NCI-H2196 (cell line): ENCODE measurements around the gene TMEM150C.
"Not testable (repeated sequence)": the region's sequence is repeated elsewhere in the genome, so short reads cannot be mapped to it uniquely, and the experiment has no call there.

ENCODE experiments used
- DNase-seq: peaks from one replicate; lab custom pipeline; 2025; ENCODE audit not compliant: unreplicated experiment; lab: John Stamatoyannopoulos, UW

TMEM150C gene

GRCh38 chr4:82479562-82479961 is 82.2 kb downstream of the TMEM150C start:
- no peak for DNase-seq

GRCh38 chr4:82477469-82477868 is 84.3 kb downstream of the TMEM150C start:
- DNase-seq = not testable (repeated sequence)

GRCh38 chr4:82475931-82476330 is 85.9 kb downstream of the TMEM150C start:
- not testable (repeated sequence) for DNase-seq

DNA sequence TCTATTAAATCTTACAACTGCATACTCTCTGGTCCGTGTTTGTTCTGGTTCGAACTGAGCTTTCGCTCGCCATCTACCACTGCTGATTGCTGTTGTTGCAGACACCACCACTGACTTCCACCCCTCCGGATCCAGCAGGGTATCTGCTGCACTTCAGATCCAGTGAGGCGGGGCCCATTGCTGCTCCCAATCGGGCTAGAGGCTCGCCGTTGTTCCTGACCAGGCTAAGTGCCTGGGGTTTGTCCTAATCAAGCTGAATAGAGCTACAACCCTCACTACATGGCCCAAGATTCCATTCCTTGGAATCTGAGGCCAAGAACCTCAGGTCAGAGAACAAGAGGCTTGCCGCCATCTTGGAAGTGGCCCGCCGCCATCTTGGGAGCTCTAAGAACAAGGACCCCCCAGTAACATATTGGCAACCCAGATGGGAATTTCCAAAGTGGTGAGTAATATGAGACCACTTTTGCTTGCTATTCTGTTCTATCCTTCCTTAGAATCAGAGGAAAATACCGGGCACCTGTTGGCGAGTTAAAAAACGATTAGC is 88.1 kb downstream of the TMEM150C start:
- DNase-seq = no peak

DNA sequence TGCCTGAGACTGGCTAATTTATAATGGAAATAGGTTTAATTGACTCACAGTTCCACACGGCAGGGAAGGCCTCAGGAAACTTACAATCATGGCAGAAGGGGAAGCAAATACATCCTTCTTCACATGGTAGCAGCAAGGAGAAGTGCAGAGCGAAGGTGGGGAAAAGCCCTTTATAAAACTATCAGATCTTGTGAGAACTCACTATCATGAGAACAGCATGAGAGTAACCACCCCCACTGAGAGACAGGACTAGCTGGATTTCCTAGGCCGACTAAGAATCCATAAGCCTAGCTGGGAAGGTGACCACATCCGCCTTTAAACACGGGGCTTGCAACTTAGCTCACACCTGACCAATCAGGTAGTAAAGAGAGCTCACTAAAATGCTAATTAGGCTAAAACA is 88.7 kb downstream of the TMEM150C start:
- not testable (repeated sequence) for DNase-seq

DNA sequence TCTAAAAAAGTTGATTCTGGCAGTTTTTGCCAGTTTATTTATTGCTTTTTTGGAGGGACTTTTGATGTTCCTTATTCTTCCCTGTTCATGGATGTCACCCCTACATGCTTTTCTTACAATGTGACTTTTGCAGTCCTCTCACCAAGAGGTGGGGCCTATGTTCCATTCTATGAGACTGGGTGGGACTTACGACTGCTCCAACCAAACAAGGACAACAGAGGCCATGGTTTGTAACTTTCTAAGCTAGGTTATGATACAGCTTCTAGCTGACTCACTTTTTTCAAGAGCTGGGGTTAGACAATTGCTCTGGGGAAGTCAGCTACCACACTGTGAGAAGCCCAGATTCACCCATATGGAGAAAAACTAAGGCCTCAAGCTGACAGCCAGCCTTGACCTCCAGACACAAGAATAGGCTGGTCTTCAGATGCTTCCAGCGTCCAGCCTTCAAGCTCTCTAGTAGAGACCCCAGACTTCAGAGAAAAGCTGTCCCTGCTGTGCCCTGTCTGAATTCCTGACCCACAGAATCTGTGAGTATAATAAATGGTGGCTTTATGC is 91.9 kb downstream of the TMEM150C start:
- DNase-seq = no peak

DNA sequence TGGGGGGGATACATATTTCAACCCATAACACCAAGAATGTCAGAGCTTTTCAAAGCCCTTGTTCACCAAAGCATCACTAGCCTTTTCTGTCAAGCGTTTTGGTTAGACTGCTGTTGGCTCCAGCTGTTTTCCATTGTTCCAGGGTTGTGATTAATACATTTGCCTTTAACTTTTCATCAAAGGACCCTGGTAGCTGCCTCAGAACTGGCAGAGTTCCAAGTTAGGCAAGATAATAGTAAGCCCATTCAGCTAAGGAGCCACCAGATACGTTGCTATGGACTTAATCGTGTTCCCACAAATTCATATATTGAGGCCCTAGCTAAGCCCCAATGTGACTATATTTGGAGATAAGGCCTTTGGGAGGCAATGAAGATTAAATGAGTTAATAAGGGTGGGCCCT is 94.3 kb downstream of the TMEM150C start:
- no peak for DNase-seq

- no peak for DNase-seq
Observed at GRCh38 chr4:82463221-82463620, 98.6 kb downstream of the TMEM150C start.

DNA sequence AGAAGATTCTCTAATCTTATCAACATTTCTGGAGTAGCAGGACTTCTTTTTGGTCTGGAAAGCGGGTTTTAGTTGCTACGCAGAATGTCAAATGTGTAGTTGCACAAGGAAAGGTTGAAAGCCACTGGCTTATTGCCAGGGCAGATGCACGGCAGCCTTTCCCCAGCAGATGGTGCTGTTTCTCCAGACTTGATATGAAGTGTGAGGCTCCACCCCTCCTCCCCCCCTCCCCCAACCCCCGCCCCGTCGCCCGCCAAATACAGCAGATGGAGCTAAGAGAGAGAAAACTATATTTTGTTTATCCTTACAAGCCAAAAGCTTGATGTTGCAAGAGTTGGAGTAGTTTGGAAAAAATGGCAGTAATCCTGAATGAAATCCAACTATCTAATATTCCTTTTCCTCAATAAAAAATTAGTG is 99.4 kb downstream of the TMEM150C start:
- peak; percentile 73 for DNase-seq

- no peak for DNase-seq
Observed at GRCh38 chr4:82461710-82462109, 100.1 kb downstream of the TMEM150C start.

- no peak for DNase-seq
Observed at GRCh38 chr4:82458729-82459128, 103.1 kb downstream of the TMEM150C start.

- no peak for DNase-seq
Observed at GRCh38 chr4:82457266-82457665, 104.5 kb downstream of the TMEM150C start.

DNA sequence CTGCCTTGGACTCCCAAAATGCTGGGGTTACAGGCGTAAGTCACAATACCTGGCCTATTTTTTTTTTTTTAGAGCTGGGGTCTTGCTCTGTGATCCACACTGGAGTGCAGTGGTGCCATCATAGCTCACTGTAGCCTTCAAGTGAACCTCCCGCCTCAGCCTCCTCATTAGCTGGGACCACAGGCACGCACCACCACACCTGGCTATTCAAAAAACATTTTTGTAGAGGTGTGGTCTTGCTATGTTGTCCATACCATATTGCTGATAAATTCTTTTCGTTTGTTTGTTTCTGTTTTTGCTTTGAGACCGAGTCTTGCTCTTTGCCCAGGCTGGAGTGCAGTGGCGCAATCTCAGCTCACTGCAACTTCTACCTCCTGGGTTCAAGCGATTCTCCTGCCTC is 109.8 kb downstream of the TMEM150C start:
- no peak for DNase-seq

- DNase-seq = no peak
Observed at GRCh38 chr4:82450966-82451755, 110.6 kb downstream of the TMEM150C start.

GRCh38 chr4:82447886-82448285 is 113.9 kb downstream of the TMEM150C start:
- no peak for DNase-seq

DNA sequence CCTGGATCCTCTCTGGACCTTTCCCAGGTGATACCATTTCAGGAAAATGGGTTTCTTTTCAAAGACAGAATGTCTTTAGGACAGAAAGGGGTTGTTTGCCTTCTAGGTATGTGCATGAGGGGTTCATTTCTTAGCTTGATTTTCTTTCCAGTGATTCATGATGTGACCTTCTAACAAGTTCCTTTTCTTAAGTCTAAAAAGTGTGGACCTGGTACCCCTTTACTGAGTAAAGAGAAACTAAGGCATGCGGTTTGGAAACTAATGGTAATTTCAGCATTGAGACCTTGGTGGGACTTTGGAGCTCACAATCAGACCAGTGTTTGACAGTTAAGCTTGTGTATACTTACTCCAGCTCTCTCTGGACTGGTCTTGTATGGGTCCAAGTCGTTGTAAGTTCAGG is 122.7 kb downstream of the TMEM150C start:
- no peak for DNase-seq

DNA sequence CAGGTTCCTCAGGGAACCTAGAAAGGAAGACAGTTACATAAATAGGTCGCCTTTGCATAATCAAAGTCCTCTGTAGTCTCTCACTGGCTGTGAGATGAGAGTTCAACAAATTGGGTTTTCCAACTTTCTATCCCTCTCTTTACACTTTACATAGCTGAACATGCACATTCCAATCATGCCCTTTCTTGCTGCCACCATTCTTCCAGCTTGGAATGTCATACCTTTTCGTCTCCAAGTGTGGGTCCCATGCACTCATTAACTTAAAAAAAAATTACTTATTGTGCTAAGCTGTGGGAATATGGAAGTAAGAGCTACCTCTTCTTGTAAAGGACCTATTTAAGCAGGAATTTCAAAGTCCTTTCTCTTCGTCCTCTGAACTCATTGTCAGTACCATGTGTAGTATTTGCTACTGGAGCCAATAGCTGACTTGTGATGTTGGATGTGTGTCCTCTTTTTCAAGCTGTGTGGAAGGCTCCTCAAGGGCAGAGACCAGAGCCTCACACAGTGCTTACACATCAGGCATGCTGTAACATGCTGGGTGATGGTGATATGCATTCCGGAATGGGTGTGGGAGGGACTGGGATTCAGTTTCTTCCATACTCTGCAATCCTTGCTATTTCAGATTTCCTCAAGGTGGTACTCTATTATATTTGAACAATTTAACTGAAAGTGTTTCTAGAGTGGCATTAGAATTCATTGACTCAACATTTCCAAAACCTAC is 124.3 kb downstream of the TMEM150C start:
- no peak for DNase-seq

DNA sequence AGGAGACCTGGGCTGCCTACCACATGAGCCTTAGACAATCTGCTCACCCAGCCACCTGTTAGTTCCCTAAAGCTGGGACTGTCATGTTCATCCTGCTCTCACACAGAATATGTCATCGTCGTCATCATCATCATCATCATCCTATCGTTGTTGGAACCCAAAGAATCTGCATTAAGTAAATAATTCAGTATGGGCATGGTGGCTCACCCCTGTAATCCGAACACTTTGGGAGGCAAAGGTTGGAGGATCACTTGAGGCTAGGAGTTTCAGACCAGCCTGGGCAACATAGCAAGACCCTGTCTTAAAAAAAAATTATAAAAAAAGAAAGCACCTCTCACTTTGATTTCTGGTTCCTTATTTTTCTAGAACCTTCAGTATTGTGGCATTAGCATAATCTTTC is 125.0 kb downstream of the TMEM150C start:
- DNase-seq = no peak

DNA sequence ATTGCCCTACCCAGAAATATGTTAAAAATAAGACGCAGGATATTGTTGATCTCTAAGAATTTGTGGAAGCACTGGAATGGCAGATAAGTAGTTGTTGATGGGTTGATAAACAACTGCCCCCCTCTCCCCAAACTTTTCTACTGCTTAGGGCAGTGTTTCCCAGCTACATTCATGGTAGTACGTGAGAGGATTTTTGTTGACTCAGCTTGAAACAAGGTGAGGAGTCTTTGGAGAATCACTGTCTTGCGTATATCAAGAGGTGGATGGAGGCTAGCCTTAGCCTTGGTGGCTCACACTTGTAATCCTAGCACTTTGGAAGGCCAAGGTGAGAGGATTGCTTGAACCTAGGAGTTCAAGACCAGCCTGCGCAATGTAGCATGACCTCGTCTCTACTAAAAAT is 125.7 kb downstream of the TMEM150C start:
- DNase-seq = no peak

DNA sequence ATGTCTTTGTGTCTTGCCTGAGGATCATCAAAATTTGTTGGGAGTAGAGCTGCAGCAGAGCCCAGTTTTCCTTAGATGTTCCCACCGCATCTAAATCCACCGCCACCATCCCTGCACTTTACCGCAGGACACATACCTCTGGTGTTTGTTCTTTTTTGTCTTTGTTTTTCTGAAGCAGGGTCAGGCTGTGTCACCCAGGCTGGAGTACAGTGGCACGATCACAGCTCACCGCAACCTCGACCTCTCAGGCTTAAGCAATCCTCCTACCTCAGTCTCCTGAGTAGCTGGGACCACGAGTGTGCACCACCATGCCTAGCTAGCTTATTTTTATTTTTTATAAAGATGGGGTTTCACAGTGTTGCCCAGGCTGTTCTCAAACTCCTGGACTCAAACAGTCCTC is 126.8 kb downstream of the TMEM150C start:
- no peak for DNase-seq

GRCh38 chr4:82433791-82434190 is 128.0 kb downstream of the TMEM150C start:
- no peak for DNase-seq
